ENCODE results near the gene CTTN. TPM values are rescaled to one million over a fixed set of nuclear protein-coding genes. Genes with fewer than 3 reads are reported as not detected.

The CTTN gene
- total and polyA plus RNA-seq, 2 experiments from 2014 or later = 249 to 268 TPM

- H4K20me1 ChIP-seq (ENCODE audit: insufficient read depth) = no peaks in the 10 kb centered on the region
- H3K9ac ChIP-seq = no peak overlapping the region
- H3F3A ChIP-seq (ENCODE audit: insufficient read depth) = peaks cover 5% of the 10 kb centered on the region
- no peaks in the 10 kb centered on the region for H3K79me2 ChIP-seq (ENCODE audit: insufficient read depth)
- H2AFZ ChIP-seq = no peak overlapping the region
- H3K4me1 ChIP-seq (ENCODE audit: insufficient read depth) = no peaks in the 10 kb centered on the region
- no peaks in the 10 kb centered on the region for H3K9me3 ChIP-seq (ENCODE audit: low read depth)
- in situ Hi-C loops (cut with MboI) = no loop called here
- 93% methylated on average over 17 of the region's 17 CpGs for WGBS, 2 experiments (ENCODE audit: low coverage in 1 of 2, low lambda C conversion rate in 2 of 2, missing lambda C conversion rate in 2 of 2)
- no peak overlapping the region for H3K4me3 ChIP-seq
- no peak overlapping the region for H3K4me2 ChIP-seq (ENCODE audit: unreplicated experiment)
- H3K27me3 ChIP-seq (replicated peaks; ENCODE audit: insufficient read depth) = no peaks in the 10 kb centered on the region
- no peak overlapping the region for H3K27ac ChIP-seq
- H3K36me3 ChIP-seq (ENCODE audit: low read depth) = no peaks in the 10 kb centered on the region; the same call in 1 of the 2 replicates
- TF ChIP-seq EZH2 (IDR thresholded peaks at IDR 0.05; ENCODE audit: insufficient read depth, poor library complexity, severe bottlenecking) (no peak), EZH2phosphoT487 (IDR thresholded peaks at IDR 0.05; ENCODE audit: insufficient read depth, low read depth) (no peak)
- DNase-seq = no peak
- no peaks in the 10 kb centered on the region for H3K9me2 ChIP-seq (ENCODE audit: insufficient read depth)
Measured at GRCh38 chr11:70434813-70435278, 36.5 kb downstream of the CTTN start.

GRCh38 chr11:70435361-70435760 lies 37.0 kb downstream of the CTTN start:
- Histone ChIP-seq H3K4me1 (ENCODE audit: insufficient read depth) (no peaks in the 10 kb centered on the region), H4K20me1 (ENCODE audit: insufficient read depth) (no peaks in the 10 kb centered on the region), H3K27me3 (replicated peaks; ENCODE audit: insufficient read depth) (no peaks in the 10 kb centered on the region), H3K36me3 (ENCODE audit: low read depth) (no peaks in the 10 kb centered on the region; the same call in 1 of the 2 replicates), H2AFZ (no peak overlapping the region), H3K9me2 (ENCODE audit: insufficient read depth) (no peaks in the 10 kb centered on the region), H3K9me3 (ENCODE audit: low read depth) (no peaks in the 10 kb centered on the region), H3K4me3 (no peak overlapping the region), H3K27ac (no peak overlapping the region), H3K4me2 (ENCODE audit: unreplicated experiment) (no peak overlapping the region), H3F3A (ENCODE audit: insufficient read depth) (peaks cover 5% of the 10 kb centered on the region), H3K79me2 (ENCODE audit: insufficient read depth) (no peaks in the 10 kb centered on the region), H3K9ac (no peak overlapping the region)
- no peak for DNase-seq
- 91 to 95% methylated on average over 13 of the region's 13 CpGs for WGBS, 2 experiments (ENCODE audit: low coverage in 1 of 2, low lambda C conversion rate in 2 of 2, missing lambda C conversion rate in 2 of 2)
- no peak for TF ChIP-seq EZH2phosphoT487 (IDR thresholded peaks at IDR 0.05; ENCODE audit: insufficient read depth, low read depth)
- no peak for TF ChIP-seq EZH2 (IDR thresholded peaks at IDR 0.05; ENCODE audit: insufficient read depth, poor library complexity, severe bottlenecking)
- in situ Hi-C loops (cut with MboI) = no loop called here

GRCh38 chr11:70435765-70436500 lies 37.6 kb downstream of the CTTN start:
- H4K20me1 ChIP-seq (ENCODE audit: insufficient read depth) = no peaks in the 10 kb centered on the region
- 93 to 94% methylated on average over 24 of the region's 24 CpGs for WGBS, 2 experiments (ENCODE audit: low coverage in 1 of 2, low lambda C conversion rate in 2 of 2, missing lambda C conversion rate in 2 of 2)

DNA sequence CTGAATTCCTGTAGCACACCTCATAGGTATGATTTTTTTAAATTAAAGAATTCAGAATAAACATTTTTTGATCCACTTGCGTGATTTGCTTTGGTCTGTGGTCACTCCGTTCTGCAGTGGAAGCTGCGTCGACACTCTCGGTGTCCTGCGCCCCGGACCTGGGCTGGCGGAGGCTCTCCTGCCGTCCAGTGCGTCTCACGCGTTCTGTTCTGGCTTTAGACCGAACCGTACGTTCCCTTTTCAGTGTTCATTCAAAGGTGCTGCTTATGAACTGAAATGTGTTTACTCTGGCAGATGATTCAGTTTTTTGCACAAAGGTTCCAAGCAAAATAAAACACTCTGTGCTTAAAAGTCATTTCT lies 38.2 kb downstream of the CTTN start:
- TF ChIP-seq EZH2phosphoT487 (IDR thresholded peaks at IDR 0.05; ENCODE audit: insufficient read depth, low read depth) = no peak
- no peak for TF ChIP-seq EZH2 (IDR thresholded peaks at IDR 0.05; ENCODE audit: insufficient read depth, poor library complexity, severe bottlenecking)
- no peak overlapping the region for H3K27ac ChIP-seq
- no peaks in the 10 kb centered on the region for H3K9me3 ChIP-seq (ENCODE audit: low read depth)
- no peak overlapping the region for H3K4me2 ChIP-seq (ENCODE audit: unreplicated experiment)
- no peaks in the 10 kb centered on the region for H3K27me3 ChIP-seq (replicated peaks; ENCODE audit: insufficient read depth)
- WGBS, 2 experiments (ENCODE audit: low coverage in 1 of 2, low lambda C conversion rate in 2 of 2, missing lambda C conversion rate in 2 of 2) = 96 to 97% methylated on average over 15 of the region's 15 CpGs
- no peaks in the 10 kb centered on the region for H4K20me1 ChIP-seq (ENCODE audit: insufficient read depth)
- no peaks in the 10 kb centered on the region for H3K4me1 ChIP-seq (ENCODE audit: insufficient read depth)
- DNase-seq = no peak
- no peaks in the 10 kb centered on the region for H3K79me2 ChIP-seq (ENCODE audit: insufficient read depth)
- H3K9me2 ChIP-seq (ENCODE audit: insufficient read depth) = no peaks in the 10 kb centered on the region
- no peak overlapping the region for H2AFZ ChIP-seq
- no peaks in the 10 kb centered on the region; the same call in 1 of the 2 replicates for H3K36me3 ChIP-seq (ENCODE audit: low read depth)
- H3K4me3 ChIP-seq = no peak overlapping the region
- no peak overlapping the region for H3K9ac ChIP-seq
- peaks cover 5% of the 10 kb centered on the region for H3F3A ChIP-seq (ENCODE audit: insufficient read depth)
- in situ Hi-C loops (cut with MboI) = no loop called here

More at GRCh38 chr11:70435765-70436500, 37.6 kb downstream of the CTTN start:
- Histone ChIP-seq H3K36me3 (ENCODE audit: low read depth) (no peaks in the 10 kb centered on the region; the same call in 1 of the 2 replicates), H3K9ac (no peak overlapping the region), H2AFZ (no peak overlapping the region), H3K4me1 (ENCODE audit: insufficient read depth) (no peaks in the 10 kb centered on the region), H3K9me2 (ENCODE audit: insufficient read depth) (no peaks in the 10 kb centered on the region), H3K79me2 (ENCODE audit: insufficient read depth) (no peaks in the 10 kb centered on the region), H3K4me3 (no peak overlapping the region), H3K9me3 (ENCODE audit: low read depth) (no peaks in the 10 kb centered on the region), H3K4me2 (ENCODE audit: unreplicated experiment) (no peak overlapping the region), H3F3A (ENCODE audit: insufficient read depth) (peaks cover 5% of the 10 kb centered on the region), H3K27me3 (replicated peaks; ENCODE audit: insufficient read depth) (no peaks in the 10 kb centered on the region), H3K27ac (no peak overlapping the region)
- in situ Hi-C loops (cut with MboI) = no loop called here
- TF ChIP-seq EZH2phosphoT487 (IDR thresholded peaks at IDR 0.05; ENCODE audit: insufficient read depth, low read depth) (no peak), EZH2 (IDR thresholded peaks at IDR 0.05; ENCODE audit: insufficient read depth, poor library complexity, severe bottlenecking) (no peak)
- no peak for DNase-seq
